ACHN (cell line): ENCODE measurements around the gene ZNF791.

ENCODE experiments used
- DNase-seq: peaks from one replicate; pipeline ENCODE4 v3.0.0-alpha.2; 2015
- in situ Hi-C: cut with HindIII; loops from 2 replicates; pipeline ENCODE4 v1.10.0; 2017; ENCODE audit warnings: low sequenced_read_pairs, low pct_ligation_motif_present, low pct_unique_long_range_greater_than_20kb

The ZNF791 gene

GRCh38 chr19:12681074-12681987 lies 70.6 kb downstream of the ZNF791 start, which contains the start of gene DHPS:
Gene DHPS, minus strand, starts transcription at chr19:12681880. Its CDS starts 114 bp downstream, at chr19:12681766.
- in situ Hi-C loops: no loop called here

More at GRCh38 chr19:12681074-12681987, 70.6 kb downstream of the ZNF791 start, which contains the start of gene DHPS:
- DNase-seq: peak; percentile 94
